Measurements from ENCODE around the gene MAGI2. TPM values are rescaled to one million over a fixed set of nuclear protein-coding genes. Genes with fewer than 3 reads are reported as not detected.

MAGI2 gene
- total RNA-seq, 2 donors from 2014 or later: 10.3 to 19.2 TPM

- no peak overlapping the region for H3K27ac ChIP-seq (ENCODE audit: low read depth, low read length)
- no peaks in the 10 kb centered on the region for H3K9me3 Mint-ChIP-seq
- DNase-seq: no peak
Measured at GRCh38 chr7:78736548-78736947, 716.9 kb downstream of the MAGI2 start.

GRCh38 chr7:78734626-78735025, 718.8 kb downstream of the MAGI2 start:
- no peak overlapping the region for H3K4me3 Mint-ChIP-seq
- H3K4me1 ChIP-seq (ENCODE audit: control insufficient read depth, insufficient read depth, low read length): no peaks in the 10 kb centered on the region
- no peak overlapping the region for H3K9ac ChIP-seq (ENCODE audit: extremely low read depth, low read length, poor library complexity, severe bottlenecking)
- H3K4me1 Mint-ChIP-seq: peaks cover 13% of the 10 kb centered on the region
- no peak overlapping the region for H3K27ac Mint-ChIP-seq
- TF ChIP-seq CTCF (conservative IDR thresholded peaks at IDR 0.05): no peak
- H3K36me3 ChIP-seq (ENCODE audit: control insufficient read depth, insufficient read depth, low read length): no peaks in the 10 kb centered on the region
- no peaks in the 10 kb centered on the region for H3K27me3 ChIP-seq (ENCODE audit: control insufficient read depth, insufficient read depth, low read length, poor library complexity, severe bottlenecking)
- no peaks in the 10 kb centered on the region for H3K36me3 Mint-ChIP-seq (ENCODE audit: low read depth)
- no peaks in the 10 kb centered on the region for H3K27me3 Mint-ChIP-seq (ENCODE audit: insufficient read depth)
- H3K9me3 ChIP-seq (ENCODE audit: control insufficient read depth, low read length): no peaks in the 10 kb centered on the region
- H3K9me3 Mint-ChIP-seq: no peaks in the 10 kb centered on the region
- WGBS, 2 experiments (ENCODE audit: insufficient coverage in 1 of 2, insufficient read length in 1 of 2): 78 to 85% methylated on average over 2 to 3 of the region's 6 CpGs
- DNase-seq: no peak
- H3K4me3 ChIP-seq (ENCODE audit: low read length): no peak overlapping the region
- no peak overlapping the region for H3K27ac ChIP-seq (ENCODE audit: low read depth, low read length)

More at GRCh38 chr7:78736548-78736947, 716.9 kb downstream of the MAGI2 start:
- TF ChIP-seq CTCF (conservative IDR thresholded peaks at IDR 0.05): no peak
- no peaks in the 10 kb centered on the region for H3K4me1 ChIP-seq (ENCODE audit: control insufficient read depth, insufficient read depth, low read length)
- H3K27me3 ChIP-seq (ENCODE audit: control insufficient read depth, insufficient read depth, low read length, poor library complexity, severe bottlenecking): no peaks in the 10 kb centered on the region
- H3K4me3 ChIP-seq (ENCODE audit: low read length): no peak overlapping the region
- H3K27ac Mint-ChIP-seq: no peak overlapping the region
- no peaks in the 10 kb centered on the region for H3K27me3 Mint-ChIP-seq (ENCODE audit: insufficient read depth)
- H3K9ac ChIP-seq (ENCODE audit: extremely low read depth, low read length, poor library complexity, severe bottlenecking): no peak overlapping the region
- no peak overlapping the region for H3K4me3 Mint-ChIP-seq
- 100% methylated on average over 1 of the region's 1 CpG; no CpG with 5 or more reads in 1 of the 2 experiments for WGBS, 2 experiments (ENCODE audit: insufficient coverage in 1 of 2, insufficient read length in 1 of 2)
- H3K9me3 ChIP-seq (ENCODE audit: control insufficient read depth, low read length): no peaks in the 10 kb centered on the region
- H3K36me3 Mint-ChIP-seq (ENCODE audit: low read depth): peaks cover 1% of the 10 kb centered on the region
- H3K36me3 ChIP-seq (ENCODE audit: control insufficient read depth, insufficient read depth, low read length): no peaks in the 10 kb centered on the region
- peaks cover 13% of the 10 kb centered on the region for H3K4me1 Mint-ChIP-seq

- H3K4me1 ChIP-seq (ENCODE audit: control insufficient read depth, insufficient read depth, low read length): no peaks in the 10 kb centered on the region
- no peak overlapping the region for H3K27ac Mint-ChIP-seq
- no peak for TF ChIP-seq CTCF (conservative IDR thresholded peaks at IDR 0.05)
- no peak overlapping the region for H3K27ac ChIP-seq (ENCODE audit: low read depth, low read length)
- no peak overlapping the region for H3K4me3 Mint-ChIP-seq
- H3K4me1 Mint-ChIP-seq: peaks cover 15% of the 10 kb centered on the region
- no peaks in the 10 kb centered on the region for H3K27me3 Mint-ChIP-seq (ENCODE audit: insufficient read depth)
- H3K4me3 ChIP-seq (ENCODE audit: low read length): no peak overlapping the region
- peaks cover 12% of the 10 kb centered on the region for H3K9me3 Mint-ChIP-seq
- no peak overlapping the region for H3K9ac ChIP-seq (ENCODE audit: extremely low read depth, low read length, poor library complexity, severe bottlenecking)
- peaks cover 8% of the 10 kb centered on the region for H3K36me3 Mint-ChIP-seq (ENCODE audit: low read depth)
- no peaks in the 10 kb centered on the region for H3K27me3 ChIP-seq (ENCODE audit: control insufficient read depth, insufficient read depth, low read length, poor library complexity, severe bottlenecking)
- H3K9me3 ChIP-seq (ENCODE audit: control insufficient read depth, low read length): peaks cover 7% of the 10 kb centered on the region
- DNase-seq: no peak
- H3K36me3 ChIP-seq (ENCODE audit: control insufficient read depth, insufficient read depth, low read length): no peaks in the 10 kb centered on the region
Measured at GRCh38 chr7:78720066-78720465, 733.4 kb downstream of the MAGI2 start.
